Amniotic stem cell (primary cell): ENCODE measurements around the gene GIPC1.
"Not testable (repeated sequence)": the region's sequence is repeated elsewhere in the genome, so short reads cannot be mapped to it uniquely, and the experiment has no call there.

Experiments
- DNase-seq: peaks from one replicate; lab custom pipeline; 2025; lab: John Stamatoyannopoulos, UW

GIPC1 gene

GRCh38 chr19:14496029-14496833 is at the start of gene GIPC1:
GIPC1 (minus strand) TSS chr19:14496127; CDS start chr19:14482976, 13,151 bp downstream.
- DNase-seq, result peak; percentile 98

GRCh38 chr19:14545716-14546082 is 49.8 kb upstream of the GIPC1 start:
- DNase-seq, result no peak

- no peak for DNase-seq
These were observed 49.2 kb upstream of the GIPC1 start for GRCh38 chr19:14544977-14545715.

- DNase-seq, result no peak
These were observed 48.1 kb upstream of the GIPC1 start for GRCh38 chr19:14544047-14544446.

GRCh38 chr19:14542711-14543328 is 46.9 kb upstream of the GIPC1 start:
- DNase-seq, result no peak

- not testable (repeated sequence) for DNase-seq
These were observed 46.1 kb upstream of the GIPC1 start for GRCh38 chr19:14541979-14542378.

- DNase-seq, result no peak
These were observed 45.0 kb upstream of the GIPC1 start for GRCh38 chr19:14540741-14541525.

GRCh38 chr19:14536926-14537692 is 41.2 kb upstream of the GIPC1 start:
- no peak for DNase-seq

GRCh38 chr19:14533450-14533849 is 37.5 kb upstream of the GIPC1 start:
- DNase-seq, result no peak

GRCh38 chr19:14530506-14530905 is 34.6 kb upstream of the GIPC1 start:
- no peak for DNase-seq

GRCh38 chr19:14530005-14530348 is 34.0 kb upstream of the GIPC1 start:
- no peak for DNase-seq

GRCh38 chr19:14529254-14530004 is 33.5 kb upstream of the GIPC1 start, which contains the start of gene TECR:
TECR (plus strand) TSS chr19:14529594; CDS start chr19:14529697, 103 bp downstream.
- peak; percentile 98 for DNase-seq

GRCh38 chr19:14528419-14529253 is 32.7 kb upstream of the GIPC1 start:
- DNase-seq, result no peak

- no peak for DNase-seq
These were observed 30.5 kb upstream of the GIPC1 start for GRCh38 chr19:14526423-14526822.

- no peak for DNase-seq
These were observed 29.8 kb upstream of the GIPC1 start for GRCh38 chr19:14525729-14526128.

- no peak for DNase-seq
These were observed 24.6 kb upstream of the GIPC1 start for GRCh38 chr19:14520543-14520942.

- DNase-seq, result no peak
These were observed 24.0 kb upstream of the GIPC1 start for GRCh38 chr19:14519860-14520407.

GRCh38 chr19:14519245-14519859 is 23.4 kb upstream of the GIPC1 start:
- no peak for DNase-seq
